GM19467 (cell line): ENCODE data around the gene GRB10.
"Not testable (repeated sequence)": the region's sequence is repeated elsewhere in the genome, so short reads cannot be mapped to it uniquely, and the experiment has no call there.

Experiments
- ATAC-seq: cut with Tn5 transposase; IDR thresholded peaks from one replicate; pipeline ENCODE4 v1.9.1; 2021; ENCODE audit warnings: mild to moderate bottlenecking, moderate library complexity; ENCODE audit not compliant: unreplicated experiment

Gene GRB10

GRCh38 chr7:50590535-50590934, 192.2 kb downstream of the GRB10 start:
- ATAC-seq = no peak

GRCh38 chr7:50589364-50589763, 193.3 kb downstream of the GRB10 start:
- ATAC-seq = no peak

DNA sequence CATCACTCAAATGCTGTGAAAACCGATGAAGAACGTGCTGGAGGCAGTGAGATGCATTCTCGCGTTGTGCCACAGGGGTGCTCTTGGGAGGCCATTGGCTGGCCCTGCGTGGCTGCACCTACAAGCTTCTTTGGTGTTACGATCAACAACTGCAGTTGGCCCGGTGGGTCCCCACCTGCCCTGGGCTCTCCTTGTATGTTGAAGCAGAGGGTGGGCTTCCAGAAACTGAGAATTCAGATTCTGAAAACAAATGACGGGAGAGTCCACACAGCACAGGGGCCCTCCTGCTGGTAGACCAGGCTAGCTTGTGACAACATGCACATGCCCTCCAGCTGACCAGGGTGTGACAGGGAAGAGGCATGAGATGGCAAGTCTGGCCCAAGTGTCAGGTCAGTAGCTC, 193.8 kb downstream of the GRB10 start:
- ATAC-seq = no peak

DNA sequence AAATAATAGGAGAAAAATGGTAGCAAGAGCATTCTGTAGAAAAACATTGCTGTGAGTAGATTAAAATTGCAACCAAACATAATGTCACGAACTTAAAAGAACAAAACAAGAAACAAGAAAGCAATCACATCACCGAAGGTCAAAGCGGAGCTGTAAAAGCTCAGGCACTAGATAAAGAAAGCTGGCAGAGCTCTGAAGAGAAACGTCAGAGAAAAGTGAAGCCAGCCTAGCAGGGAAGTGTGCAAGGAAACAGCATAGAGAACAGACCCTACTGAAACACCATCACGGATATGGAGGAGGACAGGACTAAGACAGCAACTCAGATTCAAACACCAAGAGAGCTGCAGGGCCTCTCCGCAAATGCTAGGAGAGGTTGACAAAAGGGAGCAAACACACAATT, 195.0 kb downstream of the GRB10 start:
- ATAC-seq = no peak

DNA sequence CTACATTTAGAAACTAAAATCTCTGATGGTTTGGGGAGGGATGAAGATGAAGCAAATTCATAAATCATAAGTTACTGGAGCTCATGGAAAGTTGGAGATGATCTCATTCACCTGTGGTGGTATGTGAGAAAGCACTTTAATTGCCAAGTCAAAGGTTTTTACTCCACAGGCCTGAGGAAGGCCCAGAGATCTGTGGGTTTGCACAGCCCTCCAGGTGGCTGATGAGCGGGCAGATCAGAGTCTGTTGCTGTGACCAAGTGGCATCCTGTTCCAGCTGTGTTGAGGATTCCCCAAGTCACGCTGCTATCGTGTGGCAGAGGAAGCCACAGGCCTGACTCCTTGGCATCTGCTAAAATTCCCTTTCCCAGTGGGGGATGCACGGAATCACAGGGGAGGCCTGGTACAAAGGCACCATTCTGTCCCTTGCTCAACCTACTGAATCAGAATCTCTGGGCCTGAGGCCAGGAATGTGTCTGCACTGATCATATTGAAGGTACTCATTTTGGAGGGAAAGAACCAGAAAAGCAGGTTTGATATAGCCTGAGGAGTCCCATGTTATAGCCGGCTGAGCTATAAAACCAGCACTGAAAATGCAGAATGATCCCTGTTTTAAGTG, 197.8 kb downstream of the GRB10 start:
- ATAC-seq = no peak

GRCh38 chr7:50584386-50584785, 198.3 kb downstream of the GRB10 start:
- no peak for ATAC-seq

DNA sequence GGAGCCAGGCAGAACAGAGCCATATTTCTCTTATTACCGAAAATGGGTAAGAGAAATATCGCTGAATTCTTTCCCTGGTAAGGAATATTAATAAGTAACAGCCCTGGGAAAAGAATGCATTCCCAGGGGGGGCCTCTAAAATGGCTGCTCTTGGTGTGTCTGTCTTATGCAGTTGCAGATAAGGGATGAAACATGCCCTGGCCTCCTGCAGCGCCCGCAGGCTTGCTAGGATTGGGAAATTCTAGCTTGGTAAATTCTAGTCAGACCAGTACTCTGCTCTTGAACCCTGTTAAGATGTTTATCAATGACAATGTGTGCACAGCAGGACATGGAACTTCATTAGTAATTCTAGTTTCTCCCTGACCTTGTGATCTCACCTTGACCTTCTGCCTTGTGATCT, 199.4 kb downstream of the GRB10 start:
- not testable (repeated sequence) for ATAC-seq

GRCh38 chr7:50582271-50582670, 200.4 kb downstream of the GRB10 start:
- ATAC-seq = not testable (repeated sequence)

- not testable (repeated sequence) for ATAC-seq
Measured at GRCh38 chr7:50580666-50581065, 202.0 kb downstream of the GRB10 start.

DNA sequence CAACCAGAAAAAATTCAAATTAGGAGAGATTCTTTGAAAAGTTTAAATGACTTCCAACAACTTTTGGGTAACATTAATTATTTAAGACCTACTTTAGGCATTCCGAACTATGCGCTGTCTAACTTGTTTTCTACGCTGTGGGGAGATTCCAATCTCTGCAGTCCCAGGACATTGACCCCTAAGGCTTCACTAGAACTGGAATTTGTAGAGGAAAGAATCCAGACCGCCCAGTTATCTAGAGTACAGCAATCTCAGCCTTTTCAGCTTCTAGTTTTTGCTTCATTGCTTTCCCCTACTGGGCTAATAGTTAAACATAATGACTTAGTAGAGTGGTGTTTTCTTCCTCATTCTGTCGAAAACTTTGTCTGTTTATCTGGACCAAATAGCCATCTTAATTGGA, 202.6 kb downstream of the GRB10 start:
- ATAC-seq = no peak

GRCh38 chr7:50578105-50578504, 204.6 kb downstream of the GRB10 start:
- ATAC-seq = not testable (repeated sequence)

GRCh38 chr7:50577569-50577968, 205.1 kb downstream of the GRB10 start:
- no peak for ATAC-seq

DNA sequence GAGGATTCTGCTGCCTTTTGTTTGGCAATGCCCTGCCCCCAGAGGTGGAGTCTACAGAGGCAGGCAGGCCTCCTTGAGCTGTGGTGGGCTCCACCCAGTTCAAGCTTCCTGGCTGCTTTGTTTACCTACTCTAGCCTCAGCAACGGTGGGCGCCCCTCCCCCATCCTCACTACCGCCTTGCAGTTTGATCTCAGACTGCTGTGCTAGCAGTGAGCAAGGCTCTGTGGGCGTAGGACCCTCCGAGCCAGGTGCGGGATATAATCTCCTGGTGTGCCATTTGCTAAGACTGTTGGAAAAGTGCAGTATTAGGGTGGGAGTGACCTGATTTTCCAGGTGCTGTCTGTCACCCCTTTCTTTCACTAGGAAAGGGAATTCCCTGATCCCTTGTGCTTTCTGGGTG, 206.3 kb downstream of the GRB10 start:
- not testable (repeated sequence) for ATAC-seq

DNA sequence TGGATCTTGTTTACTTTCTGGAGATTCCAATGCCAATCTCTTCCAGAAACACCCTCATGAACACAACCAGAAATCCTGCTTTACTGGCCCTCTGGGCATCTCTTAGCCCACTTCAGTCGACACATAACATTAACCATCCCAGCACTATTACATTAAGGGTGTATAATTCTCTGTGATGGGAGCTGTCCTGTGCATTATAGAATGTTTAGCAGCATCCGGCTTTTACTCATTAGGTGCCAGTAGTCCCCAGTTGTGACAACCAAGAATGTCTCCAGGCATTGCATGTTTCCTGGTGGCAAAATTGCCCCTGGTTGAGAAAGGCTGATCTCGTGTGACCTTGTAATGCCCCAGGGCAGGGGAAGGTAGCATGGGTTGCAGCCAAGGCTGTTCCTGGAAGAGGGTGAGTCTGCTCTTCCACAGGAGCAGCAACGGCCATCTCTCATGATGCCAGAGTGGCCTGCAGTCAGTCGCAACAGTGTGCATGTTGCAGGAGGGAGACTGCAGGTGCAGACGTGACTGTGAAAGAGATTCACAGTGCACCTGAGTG, 214.9 kb downstream of the GRB10 start:
- no peak for ATAC-seq

GRCh38 chr7:50565977-50566376, 216.7 kb downstream of the GRB10 start:
- no peak for ATAC-seq

DNA sequence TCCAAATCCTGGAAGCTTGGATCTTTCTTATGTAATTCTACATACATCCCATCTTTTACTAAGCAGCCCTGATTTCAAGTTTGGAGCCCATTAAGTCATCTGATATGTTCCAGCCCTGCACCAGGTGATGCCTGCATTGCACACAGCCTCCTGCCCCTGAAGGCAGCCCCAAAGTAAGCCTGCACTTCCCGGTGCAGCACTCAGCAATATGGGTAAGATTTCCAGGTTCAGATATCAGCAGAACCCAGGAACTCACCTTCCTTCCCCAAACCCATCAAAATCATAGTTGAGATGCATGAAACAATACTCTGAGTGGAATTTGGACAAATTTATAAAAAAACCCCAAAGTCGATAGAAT, 217.2 kb downstream of the GRB10 start:
- no peak for ATAC-seq

GRCh38 chr7:50564640-50565558, 217.8 kb downstream of the GRB10 start, which contains the start of gene DDC:
Gene DDC, minus strand, starts transcription at chr7:50565405. Its CDS starts 21,320 bp downstream, at chr7:50544085.
- ATAC-seq = no peak

- ATAC-seq = no peak
Measured at GRCh38 chr7:50564171-50564570, 218.5 kb downstream of the GRB10 start.

GRCh38 chr7:50562136-50562535, 220.6 kb downstream of the GRB10 start:
- no peak for ATAC-seq

GRCh38 chr7:50560865-50561351, 221.8 kb downstream of the GRB10 start:
- ATAC-seq = no peak

- ATAC-seq = no peak
Measured at GRCh38 chr7:50559881-50560280, 222.8 kb downstream of the GRB10 start.
